Gastroesophageal sphincter (tissue), 4 donors: ENCODE measurements around the gene PSMA3. TPM values are rescaled to one million over a fixed set of nuclear protein-coding genes. Genes with fewer than 3 reads are reported as not detected.
A peak's percentile ranks its signal among the peaks of the same experiment; 100 is the strongest.

Source experiments
- ATAC-seq: fragments of 150-250 bp; one replicate; pipeline ENCODE4 v1.9.1; 2016; ENCODE audit warnings: mild to moderate bottlenecking, moderate library complexity
- H3K27ac ChIP-seq, 4 donors: fragments of 200-600 bp; sonication (generic) in 3 of 4; 1 replicate in 3 of 4; 2 replicates in 1 of 4; pipeline ENCODE4 v1.5.1; 2016 to 2019
- H3K27me3 ChIP-seq: fragments of 200-600 bp; sonication (generic); one replicate; pipeline ENCODE4 v1.5.1; 2019
- H3K36me3 ChIP-seq, 2 donors: fragments of 200-600 bp; sonication (generic); one replicate each; pipeline ENCODE4 v1.5.1; 2019; ENCODE audit warnings: control low read depth in 1 of 2
- H3K4me1 ChIP-seq, 3 donors: fragments of 200-600 bp; sonication (generic); 1 replicate in 2 of 3; 2 replicates in 1 of 3; pipeline ENCODE4 v1.5.1; 2016 to 2019; ENCODE audit warnings: control low read depth in 2 of 3
- H3K4me3 ChIP-seq, 2 donors: fragments of 200-600 bp; sonication (generic); one replicate each; pipeline ENCODE4 v1.5.1; 2019; ENCODE audit warnings: mild to moderate bottlenecking in 1 of 2, moderate library complexity in 1 of 2
- H3K9me3 ChIP-seq, 3 donors: fragments of 200-600 bp; sonication (generic); one replicate each; pipeline ENCODE4 v1.5.1; 2017 to 2019; ENCODE audit warnings: control low read depth in 2 of 3
- EP300 ChIP-seq: sonication (generic); formaldehyde crosslinking; IDR thresholded peaks from one replicate; pipeline ENCODE4 v1.6.1; 2017; ENCODE audit warnings: antibody characterized with exemption, mild to moderate bottlenecking
- POLR2A ChIP-seq, 2 donors: fragments of 450-650 bp; IDR thresholded peaks; one replicate each; pipeline ENCODE4 v1.6.1; 2017; ENCODE audit warnings: antibody characterized with exemption in 2 of 2, mild to moderate bottlenecking in 2 of 2, moderate library complexity in 1 of 2
- POLR2AphosphoS5 ChIP-seq: sonication (generic); formaldehyde crosslinking; IDR thresholded peaks from one replicate; pipeline ENCODE4 v1.6.1; 2017; ENCODE audit warnings: antibody characterized with exemption
- WGBS, 2 donors: methylation state at CpG; one replicate each; pipeline ENCODE4 v1.1.5; 2018; ENCODE audit warnings: low coverage in 1 of 2; 5-methylcytosine and 5-hydroxymethylcytosine counted together
- total RNA-seq, 4 donors: library from RNA; depleted of rRNA; stranded (reverse); fragments of >200 nt; gene quantifications; one replicate each; pipeline ENCODE4 v1.1.0, GENCODE V29; 2016
- TF ChIP-seq, protein P1 (sequence below), 4 experiments: fragments of 200-600 bp in 2 of 4; fragments of 450-650 bp in 2 of 4; sonication (generic) in 1 of 4; IDR thresholded peaks; one replicate each; pipeline ENCODE4 v1.5.1; 2017 to 2019; ENCODE audit warnings: antibody characterized with exemption in 4 of 4, mild to moderate bottlenecking in 2 of 4, moderate library complexity in 2 of 4

The PSMA3 gene
- total RNA-seq, 4 donors from 2014 or later = 88.4 to 106 (median 96.7) TPM

- Histone ChIP-seq H3K36me3 (peaks cover 4 to 49% of the 10 kb centered on the region in 2 donors), H3K9me3 (no peaks in the 10 kb centered on the region), H3K27me3 (no peaks in the 10 kb centered on the region), H3K27ac (no peak overlapping the region), H3K4me3 (no peak overlapping the region), H3K4me1 (peaks cover 8 to 77% (median 9%) of the 10 kb centered on the region in 3 donors)
- TF ChIP-seq, protein P1, sequence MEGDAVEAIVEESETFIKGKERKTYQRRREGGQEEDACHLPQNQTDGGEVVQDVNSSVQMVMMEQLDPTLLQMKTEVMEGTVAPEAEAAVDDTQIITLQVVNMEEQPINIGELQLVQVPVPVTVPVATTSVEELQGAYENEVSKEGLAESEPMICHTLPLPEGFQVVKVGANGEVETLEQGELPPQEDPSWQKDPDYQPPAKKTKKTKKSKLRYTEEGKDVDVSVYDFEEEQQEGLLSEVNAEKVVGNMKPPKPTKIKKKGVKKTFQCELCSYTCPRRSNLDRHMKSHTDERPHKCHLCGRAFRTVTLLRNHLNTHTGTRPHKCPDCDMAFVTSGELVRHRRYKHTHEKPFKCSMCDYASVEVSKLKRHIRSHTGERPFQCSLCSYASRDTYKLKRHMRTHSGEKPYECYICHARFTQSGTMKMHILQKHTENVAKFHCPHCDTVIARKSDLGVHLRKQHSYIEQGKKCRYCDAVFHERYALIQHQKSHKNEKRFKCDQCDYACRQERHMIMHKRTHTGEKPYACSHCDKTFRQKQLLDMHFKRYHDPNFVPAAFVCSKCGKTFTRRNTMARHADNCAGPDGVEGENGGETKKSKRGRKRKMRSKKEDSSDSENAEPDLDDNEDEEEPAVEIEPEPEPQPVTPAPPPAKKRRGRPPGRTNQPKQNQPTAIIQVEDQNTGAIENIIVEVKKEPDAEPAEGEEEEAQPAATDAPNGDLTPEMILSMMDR (IDR thresholded peaks at IDR 0.05) = no peak
- no peak for ATAC-seq
- 67 to 96% methylated on average over 1 to 8 of the region's 8 CpGs for WGBS, 2 donors
Measured at GRCh38 chr14:58278177-58278576, 33.5 kb downstream of the PSMA3 start.

GRCh38 chr14:58280954-58281787, 36.5 kb downstream of the PSMA3 start:
- H3K36me3 ChIP-seq = peaks cover 0 to 63% of the 10 kb centered on the region in 2 donors
- TF ChIP-seq EP300 (no peak), POLR2AphosphoS5 (peak; percentile 43)
- peaks cover 8 to 67% (median 13%) of the 10 kb centered on the region in 3 donors for H3K4me1 ChIP-seq

DNA sequence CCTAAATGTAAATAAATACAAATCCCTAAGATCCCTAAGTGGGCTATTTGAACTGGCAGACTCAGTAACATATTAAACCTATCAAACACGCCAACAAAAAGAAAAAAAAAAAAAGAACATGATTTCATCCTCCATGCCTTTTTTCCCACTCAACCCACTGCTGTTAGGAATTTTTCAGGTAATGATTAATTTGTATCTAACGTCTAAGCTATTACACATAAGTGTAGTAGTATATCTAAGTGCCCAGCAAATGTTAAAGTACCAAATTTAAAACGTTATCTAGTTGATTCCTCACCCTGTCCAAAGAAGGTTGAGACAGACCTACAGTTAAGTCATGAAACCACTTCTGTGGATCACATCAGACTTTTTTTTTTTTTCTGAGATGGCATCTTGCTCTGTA, 37.3 kb downstream of the PSMA3 start:
- TF ChIP-seq POLR2AphosphoS5 = no peak
- TF ChIP-seq, protein P1 (IDR thresholded peaks at IDR 0.05) = no peak
- no peak for TF ChIP-seq EP300
- no peak for TF ChIP-seq POLR2A (IDR thresholded peaks at IDR 0.05)
- H3K27me3 ChIP-seq = no peaks in the 10 kb centered on the region
- peaks cover 8 to 59% (median 13%) of the 10 kb centered on the region in 3 donors for H3K4me1 ChIP-seq
- WGBS, 2 donors = 53 to 56% methylated on average over 3 of the region's 3 CpGs
- peak overlapping the region; percentile 76 to 81 (median 77) for H3K27ac ChIP-seq
- ATAC-seq = no peak
- no peak overlapping the region for H3K4me3 ChIP-seq
- H3K9me3 ChIP-seq = no peaks in the 10 kb centered on the region
- H3K36me3 ChIP-seq = peaks cover 0 to 65% of the 10 kb centered on the region in 2 donors

More at GRCh38 chr14:58280954-58281787, 36.5 kb downstream of the PSMA3 start:
- peak overlapping the region; percentile 76 to 81 (median 77) for H3K27ac ChIP-seq
- no peaks in the 10 kb centered on the region for H3K27me3 ChIP-seq
- WGBS, 2 donors = 0 to 13% methylated on average over 4 of the region's 4 CpGs
- peak; percentile 79 for ATAC-seq
- peak overlapping the region; percentile 11 to 16 for H3K4me3 ChIP-seq
- no peaks in the 10 kb centered on the region for H3K9me3 ChIP-seq

GRCh38 chr14:58282925-58283593, 38.4 kb downstream of the PSMA3 start:
- no peak overlapping the region for H3K4me3 ChIP-seq
- no peaks in the 10 kb centered on the region for H3K9me3 ChIP-seq
- ATAC-seq = no peak
- TF ChIP-seq POLR2A (IDR thresholded peaks at IDR 0.05) = no peak
- TF ChIP-seq, protein P1 (IDR thresholded peaks at IDR 0.05) = no peak
- no peak for TF ChIP-seq EP300
- TF ChIP-seq POLR2AphosphoS5 = no peak
- WGBS, 2 donors = 46 to 56% methylated on average over 4 of the region's 4 CpGs
- peaks cover 0 to 65% of the 10 kb centered on the region in 2 donors for H3K36me3 ChIP-seq
- no peaks in the 10 kb centered on the region for H3K27me3 ChIP-seq
- peak overlapping the region; percentile 31 to 77 (median 76) for H3K27ac ChIP-seq
- peaks cover 8 to 61% (median 13%) of the 10 kb centered on the region in 3 donors for H3K4me1 ChIP-seq

DNA sequence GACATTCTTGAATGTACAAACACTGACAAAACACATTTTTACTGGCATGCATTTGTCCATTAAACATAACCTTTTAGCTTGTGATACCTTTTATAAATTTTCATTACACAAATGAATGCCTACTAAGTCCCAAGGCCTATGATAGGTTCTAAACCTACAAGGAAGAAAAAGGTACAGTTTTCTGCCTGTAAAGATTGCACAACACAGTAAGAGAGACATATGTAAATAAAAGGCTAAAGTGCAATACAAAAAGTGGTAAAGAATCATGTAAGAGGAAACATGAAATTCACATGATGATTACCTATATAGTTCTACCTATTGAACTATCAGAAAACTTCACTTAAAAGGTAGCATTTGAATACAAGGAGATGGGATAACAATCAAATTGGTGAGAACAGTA, 39.1 kb downstream of the PSMA3 start:
- peak overlapping the region in 1 of 4 donors; percentile 45 for H3K27ac ChIP-seq
- no peak for ATAC-seq
- H3K27me3 ChIP-seq = no peaks in the 10 kb centered on the region
- no peak for TF ChIP-seq POLR2AphosphoS5
- TF ChIP-seq, protein P1 (IDR thresholded peaks at IDR 0.05) = no peak
- no peak for TF ChIP-seq EP300
- TF ChIP-seq POLR2A (IDR thresholded peaks at IDR 0.05) = no peak
- H3K4me1 ChIP-seq = peaks cover 8 to 68% (median 16%) of the 10 kb centered on the region in 3 donors
- H3K9me3 ChIP-seq = no peaks in the 10 kb centered on the region
- no peak overlapping the region for H3K4me3 ChIP-seq
- peaks cover 0 to 68% of the 10 kb centered on the region in 2 donors for H3K36me3 ChIP-seq
